ENCODE results near the gene SHISA9. TPM values are rescaled to one million over a fixed set of nuclear protein-coding genes. Genes with fewer than 3 reads are reported as not detected.

Gene SHISA9
- total RNA-seq, 2 donors from 2014 or later = 0.41 to 0.47 TPM

DNA sequence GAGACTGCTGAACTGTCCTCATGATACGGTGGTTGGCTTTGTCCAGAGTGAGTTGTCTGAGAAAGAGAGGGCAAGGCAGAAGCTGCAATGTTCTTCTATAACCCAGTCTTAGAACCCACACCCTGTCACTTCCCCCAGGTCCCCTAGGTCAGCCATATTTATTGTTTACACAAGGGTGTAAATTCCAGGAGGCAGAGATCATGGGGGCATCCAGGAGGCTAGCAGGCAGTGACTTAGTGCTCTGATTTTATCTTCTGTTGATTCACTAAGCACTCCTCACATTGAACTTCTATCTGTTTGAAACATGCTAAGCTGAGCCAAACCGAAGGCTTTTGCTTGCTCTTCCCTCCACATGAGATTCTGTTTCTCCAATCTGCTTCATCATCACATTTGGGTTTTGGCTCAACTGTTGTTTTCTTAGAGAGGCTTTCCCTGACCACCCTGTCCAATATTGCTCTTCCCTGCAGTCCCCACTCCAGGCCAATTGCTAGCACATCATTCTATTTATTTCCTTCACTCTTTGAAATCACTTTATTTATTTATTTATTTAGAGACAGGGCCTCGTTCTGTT, 34.3 kb upstream of the SHISA9 start:
- DNase-seq (ENCODE audit: low spot score) = no peak
- Histone ChIP-seq H3K4me1 (no peaks in the 10 kb centered on the region), H3K27me3 (no peaks in the 10 kb centered on the region), H3K36me3 (no peaks in the 10 kb centered on the region), H3K27ac (no peak overlapping the region), H3K4me3 (no peak overlapping the region), H3K9me3 (peaks cover 0 to 4% of the 10 kb centered on the region in 2 donors)
- TF ChIP-seq, protein P1, sequence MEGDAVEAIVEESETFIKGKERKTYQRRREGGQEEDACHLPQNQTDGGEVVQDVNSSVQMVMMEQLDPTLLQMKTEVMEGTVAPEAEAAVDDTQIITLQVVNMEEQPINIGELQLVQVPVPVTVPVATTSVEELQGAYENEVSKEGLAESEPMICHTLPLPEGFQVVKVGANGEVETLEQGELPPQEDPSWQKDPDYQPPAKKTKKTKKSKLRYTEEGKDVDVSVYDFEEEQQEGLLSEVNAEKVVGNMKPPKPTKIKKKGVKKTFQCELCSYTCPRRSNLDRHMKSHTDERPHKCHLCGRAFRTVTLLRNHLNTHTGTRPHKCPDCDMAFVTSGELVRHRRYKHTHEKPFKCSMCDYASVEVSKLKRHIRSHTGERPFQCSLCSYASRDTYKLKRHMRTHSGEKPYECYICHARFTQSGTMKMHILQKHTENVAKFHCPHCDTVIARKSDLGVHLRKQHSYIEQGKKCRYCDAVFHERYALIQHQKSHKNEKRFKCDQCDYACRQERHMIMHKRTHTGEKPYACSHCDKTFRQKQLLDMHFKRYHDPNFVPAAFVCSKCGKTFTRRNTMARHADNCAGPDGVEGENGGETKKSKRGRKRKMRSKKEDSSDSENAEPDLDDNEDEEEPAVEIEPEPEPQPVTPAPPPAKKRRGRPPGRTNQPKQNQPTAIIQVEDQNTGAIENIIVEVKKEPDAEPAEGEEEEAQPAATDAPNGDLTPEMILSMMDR (IDR thresholded peaks at IDR 0.05) = no peak

DNA sequence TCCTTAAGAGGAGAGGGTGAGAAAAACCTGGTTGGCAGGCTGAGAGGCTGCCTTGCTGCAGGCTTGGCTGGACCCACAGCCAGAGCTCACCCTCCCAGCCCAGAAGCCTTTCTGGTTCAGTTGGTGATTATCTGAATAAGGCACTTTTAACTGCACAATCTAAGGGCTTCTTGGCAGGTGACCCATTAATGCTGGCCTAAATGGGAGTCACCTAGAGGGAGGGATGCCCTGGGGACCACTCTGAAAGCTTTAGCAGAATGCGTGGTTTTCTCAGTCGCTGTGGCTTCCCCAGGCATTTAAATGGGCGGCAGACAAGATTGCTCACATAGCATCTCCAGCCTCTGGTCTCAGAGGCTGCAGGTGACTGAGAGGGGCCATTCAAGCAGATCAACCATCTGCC, 33.2 kb upstream of the SHISA9 start:
- H3K27me3 ChIP-seq = no peaks in the 10 kb centered on the region
- no peak overlapping the region for H3K27ac ChIP-seq
- peaks cover 0 to 4% of the 10 kb centered on the region in 2 donors for H3K9me3 ChIP-seq
- H3K4me1 ChIP-seq = no peaks in the 10 kb centered on the region
- H3K36me3 ChIP-seq = no peaks in the 10 kb centered on the region
- no peak overlapping the region for H3K4me3 ChIP-seq
- no peak for DNase-seq (ENCODE audit: low spot score)
- TF ChIP-seq, protein P1 (IDR thresholded peaks at IDR 0.05) = no peak

DNA sequence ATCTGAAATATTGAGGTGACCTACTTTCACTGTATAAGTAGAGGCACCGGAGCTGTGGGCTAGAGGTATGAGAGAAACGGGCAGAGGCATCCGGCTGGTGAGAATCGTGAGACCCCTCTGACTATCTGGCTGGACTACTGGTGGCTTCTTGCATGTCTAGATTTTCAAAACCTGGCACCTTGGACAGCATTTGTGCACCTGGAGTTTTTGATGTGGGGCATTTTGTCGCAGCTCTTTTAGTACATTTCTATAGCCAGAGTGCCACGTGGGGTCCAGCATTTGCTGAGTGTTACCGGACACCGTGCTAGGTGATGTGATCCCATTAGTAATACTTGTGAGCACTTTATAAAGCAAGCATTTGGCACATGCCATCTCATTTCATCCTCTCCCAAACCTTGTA, 32.6 kb upstream of the SHISA9 start:
- TF ChIP-seq, protein P1 (IDR thresholded peaks at IDR 0.05) = no peak
- no peak for DNase-seq (ENCODE audit: low spot score)

DNA sequence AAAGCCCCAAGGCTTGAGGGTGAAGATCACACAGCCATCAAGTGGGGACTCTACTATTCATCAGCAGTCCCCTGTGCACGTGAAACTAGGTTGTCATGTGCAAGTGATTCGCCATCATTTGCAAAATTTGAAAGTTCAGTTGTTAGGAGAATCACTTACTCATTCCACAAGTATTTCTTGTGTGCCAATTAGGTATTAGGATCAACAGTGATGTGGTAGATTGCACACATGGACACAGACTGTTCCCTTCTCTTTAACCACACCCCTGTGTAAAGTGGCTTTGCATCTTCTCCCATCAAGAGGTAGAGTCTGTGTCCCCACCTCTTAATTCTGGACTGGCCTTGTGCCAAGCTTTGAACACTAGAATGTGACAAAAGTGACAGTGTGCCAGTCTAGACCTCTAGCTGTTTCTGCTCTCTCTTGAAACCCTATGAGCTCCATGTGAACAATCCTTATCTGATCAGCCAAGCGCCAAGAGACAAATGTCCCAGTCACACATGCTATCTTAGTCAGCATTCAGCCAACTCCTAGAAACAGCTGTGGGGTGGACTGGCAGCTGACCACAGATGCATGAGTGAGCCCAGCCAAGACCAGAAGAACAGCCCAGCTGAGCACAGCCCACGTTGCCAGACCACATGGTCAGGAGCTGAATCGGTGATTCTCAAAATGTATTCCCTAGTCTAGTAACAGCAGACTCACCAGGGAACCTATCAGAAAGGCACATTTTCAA, 31.5 kb upstream of the SHISA9 start:
- Histone ChIP-seq H3K36me3 (no peaks in the 10 kb centered on the region), H3K9me3 (peaks cover 0 to 4% of the 10 kb centered on the region in 2 donors), H3K27me3 (no peaks in the 10 kb centered on the region), H3K27ac (no peak overlapping the region), H3K4me3 (no peak overlapping the region), H3K4me1 (no peaks in the 10 kb centered on the region)
- TF ChIP-seq, protein P1 (IDR thresholded peaks at IDR 0.05) = no peak
- DNase-seq (ENCODE audit: low spot score) = no peak

More for the DNA sequence above, 32.6 kb upstream of the SHISA9 start:
- H3K27ac ChIP-seq = no peak overlapping the region
- no peak overlapping the region for H3K4me3 ChIP-seq
- peaks cover 0 to 4% of the 10 kb centered on the region in 2 donors for H3K9me3 ChIP-seq
- H3K4me1 ChIP-seq = no peaks in the 10 kb centered on the region
- H3K36me3 ChIP-seq = no peaks in the 10 kb centered on the region
- no peaks in the 10 kb centered on the region for H3K27me3 ChIP-seq

DNA sequence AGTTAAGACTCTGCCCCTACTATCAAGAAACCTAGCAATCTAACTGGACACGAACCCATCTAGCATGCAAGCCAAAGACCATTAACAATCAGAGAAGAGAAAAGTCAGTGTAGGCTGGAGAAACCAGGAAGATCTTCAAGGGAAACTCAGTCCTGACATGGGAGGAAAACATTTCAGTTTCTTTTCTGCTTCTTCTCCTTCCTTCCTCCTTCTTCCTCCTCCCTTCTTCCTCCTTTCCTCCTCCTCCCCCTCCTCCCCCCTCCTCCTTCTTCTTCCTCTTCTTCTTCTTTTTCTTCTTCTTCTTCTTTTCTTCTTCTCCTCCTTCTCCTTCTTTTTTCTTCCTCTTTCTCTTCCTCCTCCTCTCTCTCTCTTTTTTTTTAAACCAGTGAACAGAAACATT, 29.6 kb upstream of the SHISA9 start:
- Histone ChIP-seq H3K9me3 (peaks cover 0 to 4% of the 10 kb centered on the region in 2 donors), H3K4me3 (no peak overlapping the region), H3K36me3 (no peaks in the 10 kb centered on the region), H3K27me3 (no peaks in the 10 kb centered on the region), H3K4me1 (no peaks in the 10 kb centered on the region), H3K27ac (no peak overlapping the region)
- TF ChIP-seq, protein P1 (IDR thresholded peaks at IDR 0.05) = no peak
- DNase-seq (ENCODE audit: low spot score) = no peak
